Adipocyte (in vitro differentiated cells): Measurements from ENCODE around the gene RANBP1.
"Not testable (repeated sequence)": the region's sequence is repeated elsewhere in the genome, so short reads cannot be mapped to it uniquely, and the experiment has no call there.

Experiments used
- DNase-seq: peaks from one replicate; pipeline ENCODE4 v3.0.0-alpha.2; 2015; ENCODE audit warnings: low read depth
- H3K27me3 ChIP-seq: replicated peaks from 2 replicates; pipeline ENCODE4 v1.7.0; 2013; ENCODE audit warnings: mild to moderate bottlenecking, low read length, moderate library complexity; ENCODE audit not compliant: control insufficient read depth, insufficient read depth
- H3K36me3 ChIP-seq: 2 replicates; pipeline ENCODE4 v1.7.0; 2013; ENCODE audit warnings: low read length, mild to moderate bottlenecking, moderate library complexity; ENCODE audit not compliant: control insufficient read depth, insufficient read depth, severe bottlenecking
- H3K4me1 ChIP-seq: 2 replicates; pipeline ENCODE4 v1.7.0; 2013; ENCODE audit warnings: mild to moderate bottlenecking, low read length, moderate library complexity; ENCODE audit not compliant: control insufficient read depth, insufficient read depth
- H3K4me3 ChIP-seq: 2 replicates; pipeline ENCODE4 v1.7.0; 2013; ENCODE audit warnings: mild to moderate bottlenecking, low read length, moderate library complexity
- H3K9ac ChIP-seq: 2 replicates; pipeline ENCODE4 v1.7.0; 2013; ENCODE audit warnings: mild to moderate bottlenecking, low read length, moderate library complexity
- H3K9me3 ChIP-seq: 2 replicates; pipeline ENCODE4 v1.7.0; 2013; ENCODE audit warnings: mild to moderate bottlenecking, low read length, moderate library complexity; ENCODE audit not compliant: control insufficient read depth

Gene RANBP1

GRCh38 chr22:20115691-20116375 lies at the start of gene RANBP1:
RANBP1 (plus strand) TSS chr22:20116104; CDS start chr22:20116185, 81 bp downstream.
- Histone ChIP-seq H3K9ac (peak within 1 kb of the TSS; percentile 98), H3K4me1 (peaks cover 36% of the 10 kb centered on the region), H3K27me3 (no peaks in the 10 kb centered on the region), H3K36me3 (peaks cover 51% of the 10 kb centered on the region), H3K4me3 (peak within 1 kb of the TSS; percentile 97), H3K9me3 (no peaks in the 10 kb centered on the region)
- no peak for DNase-seq

GRCh38 chr22:20066617-20067383 lies 49.1 kb upstream of the RANBP1 start:
- Histone ChIP-seq H3K27me3 (no peaks in the 10 kb centered on the region), H3K4me1 (no peaks in the 10 kb centered on the region), H3K4me3 (no peak overlapping the region), H3K36me3 (peaks cover 29% of the 10 kb centered on the region), H3K9ac (no peak overlapping the region), H3K9me3 (no peaks in the 10 kb centered on the region)
- DNase-seq: no peak

GRCh38 chr22:20067384-20067682 lies 48.6 kb upstream of the RANBP1 start:
- H3K9me3 ChIP-seq, H3K27me3 ChIP-seq, DNase-seq, H3K4me1 ChIP-seq, H3K4me3 ChIP-seq, H3K9ac ChIP-seq: not testable (repeated sequence)
- peaks cover 24% of the 10 kb centered on the region for H3K36me3 ChIP-seq

GRCh38 chr22:20068640-20069039 lies 47.3 kb upstream of the RANBP1 start:
- H3K4me1 ChIP-seq: no peaks in the 10 kb centered on the region
- no peaks in the 10 kb centered on the region for H3K9me3 ChIP-seq
- DNase-seq: no peak
- peaks cover 12% of the 10 kb centered on the region for H3K36me3 ChIP-seq
- H3K9ac ChIP-seq: no peak overlapping the region
- H3K27me3 ChIP-seq: no peaks in the 10 kb centered on the region
- no peak overlapping the region for H3K4me3 ChIP-seq

- no peak overlapping the region for H3K4me3 ChIP-seq
- H3K9ac ChIP-seq: no peak overlapping the region
- H3K9me3 ChIP-seq: no peaks in the 10 kb centered on the region
- H3K4me1 ChIP-seq: no peaks in the 10 kb centered on the region
- H3K27me3 ChIP-seq: no peaks in the 10 kb centered on the region
- no peak for DNase-seq
- H3K36me3 ChIP-seq: peaks cover 6% of the 10 kb centered on the region
These were observed 46.4 kb upstream of the RANBP1 start for GRCh38 chr22:20069331-20070042.

GRCh38 chr22:20071524-20071972 lies 44.4 kb upstream of the RANBP1 start:
- no peak for DNase-seq
- no peaks in the 10 kb centered on the region for H3K9me3 ChIP-seq
- H3K27me3 ChIP-seq: no peaks in the 10 kb centered on the region

GRCh38 chr22:20076627-20077172 lies 39.2 kb upstream of the RANBP1 start:
- DNase-seq: no peak
- H3K9me3 ChIP-seq: no peaks in the 10 kb centered on the region
- H3K36me3 ChIP-seq: no peaks in the 10 kb centered on the region
- H3K4me3 ChIP-seq: no peak overlapping the region
- H3K27me3 ChIP-seq: no peaks in the 10 kb centered on the region
- no peak overlapping the region for H3K9ac ChIP-seq
- peaks cover 12% of the 10 kb centered on the region for H3K4me1 ChIP-seq

More at GRCh38 chr22:20071524-20071972, 44.4 kb upstream of the RANBP1 start:
- no peaks in the 10 kb centered on the region for H3K4me1 ChIP-seq
- no peaks in the 10 kb centered on the region for H3K36me3 ChIP-seq
- no peak overlapping the region for H3K9ac ChIP-seq
- no peak overlapping the region for H3K4me3 ChIP-seq

GRCh38 chr22:20079745-20080444 lies 36.0 kb upstream of the RANBP1 start, which contains the start of gene DGCR8:
DGCR8 (plus strand) TSS chr22:20080241; CDS start chr22:20085964, 5,723 bp downstream.
- peak within 1 kb of the TSS; percentile 95 for H3K4me3 ChIP-seq
- no peaks in the 10 kb centered on the region for H3K9me3 ChIP-seq
- H3K9ac ChIP-seq: peak within 1 kb of the TSS; percentile 95
- peaks cover 22% of the 10 kb centered on the region for H3K4me1 ChIP-seq
- H3K27me3 ChIP-seq: no peaks in the 10 kb centered on the region
- DNase-seq: peak; percentile 97
- no peaks in the 10 kb centered on the region for H3K36me3 ChIP-seq

GRCh38 chr22:20080445-20080775 lies 35.5 kb upstream of the RANBP1 start:
- H3K9me3 ChIP-seq: no peaks in the 10 kb centered on the region
- peak overlapping the region; percentile 95 for H3K4me3 ChIP-seq
- H3K36me3 ChIP-seq: peaks cover under 1% of the 10 kb centered on the region
- peaks cover 22% of the 10 kb centered on the region for H3K4me1 ChIP-seq
- H3K27me3 ChIP-seq: no peaks in the 10 kb centered on the region
- DNase-seq: peak; percentile 88
- peak overlapping the region; percentile 95 for H3K9ac ChIP-seq

- no peaks in the 10 kb centered on the region for H3K27me3 ChIP-seq
These were observed 34.9 kb upstream of the RANBP1 start for GRCh38 chr22:20080776-20081654.

More at GRCh38 chr22:20080776-20081654, 34.9 kb upstream of the RANBP1 start:
- Histone ChIP-seq H3K9ac (peak overlapping the region; percentile 95), H3K4me1 (peaks cover 22% of the 10 kb centered on the region), H3K9me3 (no peaks in the 10 kb centered on the region), H3K36me3 (peaks cover 6% of the 10 kb centered on the region), H3K4me3 (peak overlapping the region; percentile 95)
- DNase-seq: peak; percentile 78
